ENCODE data around the gene PITPNC1.

DNA sequence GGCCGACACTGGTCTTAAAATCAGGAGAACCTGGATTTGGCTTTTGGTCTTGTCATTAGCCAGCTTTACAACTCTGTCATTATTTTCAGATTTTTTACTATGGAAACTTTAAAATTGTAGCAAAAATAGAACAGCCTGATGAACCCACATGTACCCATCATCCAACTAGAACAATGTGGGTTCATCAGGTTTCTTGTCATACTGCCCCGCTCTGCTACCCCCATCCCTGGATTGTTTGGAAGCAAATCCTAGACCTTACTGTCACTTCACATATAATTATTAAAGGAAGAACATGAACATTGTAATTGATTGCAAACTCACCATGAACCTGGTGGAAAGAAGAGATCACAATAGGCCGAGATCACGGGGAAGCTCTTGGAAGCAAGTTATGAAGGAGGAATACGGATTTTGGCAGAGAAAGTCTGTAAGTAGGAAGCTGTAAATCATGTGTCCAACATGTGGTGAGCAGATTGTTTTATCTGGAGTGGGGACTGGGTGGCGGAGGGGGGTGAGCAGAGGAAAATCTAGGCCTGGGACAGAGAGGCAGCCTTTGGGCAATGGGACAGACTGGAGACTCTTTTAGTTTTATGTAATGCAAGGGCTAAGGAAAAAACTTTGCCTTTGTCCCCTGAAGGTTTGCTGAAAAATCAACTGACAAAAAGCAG is 67.0 kb downstream of the PITPNC1 start:
- no peak for TF ChIP-seq POLR2A (IDR thresholded peaks at IDR 0.05)
- TF ChIP-seq, protein P1, sequence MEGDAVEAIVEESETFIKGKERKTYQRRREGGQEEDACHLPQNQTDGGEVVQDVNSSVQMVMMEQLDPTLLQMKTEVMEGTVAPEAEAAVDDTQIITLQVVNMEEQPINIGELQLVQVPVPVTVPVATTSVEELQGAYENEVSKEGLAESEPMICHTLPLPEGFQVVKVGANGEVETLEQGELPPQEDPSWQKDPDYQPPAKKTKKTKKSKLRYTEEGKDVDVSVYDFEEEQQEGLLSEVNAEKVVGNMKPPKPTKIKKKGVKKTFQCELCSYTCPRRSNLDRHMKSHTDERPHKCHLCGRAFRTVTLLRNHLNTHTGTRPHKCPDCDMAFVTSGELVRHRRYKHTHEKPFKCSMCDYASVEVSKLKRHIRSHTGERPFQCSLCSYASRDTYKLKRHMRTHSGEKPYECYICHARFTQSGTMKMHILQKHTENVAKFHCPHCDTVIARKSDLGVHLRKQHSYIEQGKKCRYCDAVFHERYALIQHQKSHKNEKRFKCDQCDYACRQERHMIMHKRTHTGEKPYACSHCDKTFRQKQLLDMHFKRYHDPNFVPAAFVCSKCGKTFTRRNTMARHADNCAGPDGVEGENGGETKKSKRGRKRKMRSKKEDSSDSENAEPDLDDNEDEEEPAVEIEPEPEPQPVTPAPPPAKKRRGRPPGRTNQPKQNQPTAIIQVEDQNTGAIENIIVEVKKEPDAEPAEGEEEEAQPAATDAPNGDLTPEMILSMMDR (IDR thresholded peaks at IDR 0.05 in 4 of 5, conservative IDR thresholded peaks at IDR 0.05 in 1 of 5), result no peak

All from gastrocnemius medialis (tissue), 4 donors.